Stimulated activated CD8-positive, alpha-beta memory T cell treated with anti-CD3 and anti-CD28 coated beads, Interleukin-4, amount 100 ng/mL, for 4 hours (primary cell): ENCODE measurements around the gene HAGHL.

ENCODE experiments used
- DNase-seq, 2 donors: peaks; one replicate each; pipeline ENCODE4 v3.0.0-alpha.2; 2020; ENCODE audit warnings: low read depth in 2 of 2, low spot score in 1 of 2

The HAGHL gene

GRCh38 chr16:726438-727290 is at the start of gene HAGHL, which contains the start of gene CCDC78:
Gene HAGHL (plus strand): TSS chr16:727106. CDS start chr16:727510, 404 bp downstream.
Gene CCDC78 (minus strand): TSS chr16:726443. CDS start chr16:726367, 76 bp downstream.
- peak in 1 of 2 donors; percentile 46 for DNase-seq

GRCh38 chr16:677316-678190 is 49.4 kb upstream of the HAGHL start:
- no peak for DNase-seq

- no peak for DNase-seq
Observed at GRCh38 chr16:678209-678857, 48.6 kb upstream of the HAGHL start.

- peak in 1 of 2 donors; percentile 24 for DNase-seq
Observed at GRCh38 chr16:678858-679813, 47.8 kb upstream of the HAGHL start.

- DNase-seq: peak; percentile 66 to 77
Observed at GRCh38 chr16:679814-680624, 46.9 kb upstream of the HAGHL start, which contains the start of gene STUB1. Gene STUB1 (plus strand): TSS chr16:680410. CDS start chr16:680526, 116 bp downstream.

- DNase-seq: no peak
Observed at GRCh38 chr16:680625-680945, 46.3 kb upstream of the HAGHL start.

GRCh38 chr16:680967-681745 is 45.8 kb upstream of the HAGHL start:
- DNase-seq: no peak

GRCh38 chr16:681746-682427 is 45.0 kb upstream of the HAGHL start:
- no peak for DNase-seq

GRCh38 chr16:682493-683395 is 44.2 kb upstream of the HAGHL start:
- no peak for DNase-seq

GRCh38 chr16:683396-684070 is 43.4 kb upstream of the HAGHL start:
- no peak for DNase-seq

GRCh38 chr16:684071-684794 is 42.7 kb upstream of the HAGHL start, which contains the start of gene JMJD8:
Gene JMJD8 (minus strand): TSS chr16:684334. CDS start chr16:684319, 15 bp downstream.
- DNase-seq: peak; percentile 88 to 95

GRCh38 chr16:684961-685696 is 41.8 kb upstream of the HAGHL start:
- no peak for DNase-seq

- no peak for DNase-seq
Observed at GRCh38 chr16:685967-686366, 40.9 kb upstream of the HAGHL start.

- DNase-seq: no peak
Observed at GRCh38 chr16:686459-687260, 40.2 kb upstream of the HAGHL start.
